Measurements from ENCODE around the gene CYP46A1. TPM values are rescaled to one million over a fixed set of nuclear protein-coding genes. Genes with fewer than 3 reads are reported as not detected.

Gene CYP46A1
- total and polyA plus RNA-seq, 7 experiments from 2014 or later, result 0.02 to 0.34 (median 0.23) TPM; not detected in 1

GRCh38 chr14:99754141-99755067 is 70.3 kb downstream of the CYP46A1 start:
- Mint-ChIP-seq H3K27me3 (peaks cover 21 to 43% (median 35%) of the 10 kb centered on the region in 5 donors), H3K9me3 (no peaks in the 10 kb centered on the region), H3K4me3 (no peak overlapping the region), H3K4me1 (peaks cover 3 to 23% (median 18%) of the 10 kb centered on the region in 7 donors), H3K36me3 (no peaks in the 10 kb centered on the region), H3K27ac (peak overlapping the region in 1 of 9 donors; percentile 9)
- DNase-seq (no peak), ATAC-seq (no peak)
- Histone ChIP-seq H3K27ac (ENCODE audit: low read depth, low read length) (no peak overlapping the region), H3K4me1 (ENCODE audit: control insufficient read depth in 2 of 2, insufficient read depth in 2 of 2, low read length in 2 of 2) (peaks cover 0 to 4% of the 10 kb centered on the region in 2 donors), H3K4me3 (ENCODE audit: low read length) (no peak overlapping the region), H3K9me3 (ENCODE audit: control insufficient read depth in 2 of 3, low read length in 3 of 3) (no peaks in the 10 kb centered on the region), H3K36me3 (ENCODE audit: control insufficient read depth in 2 of 3, insufficient read depth in 3 of 3, low read length in 3 of 3) (no peaks in the 10 kb centered on the region), H3K27me3 (ENCODE audit: control insufficient read depth in 2 of 2, insufficient read depth in 2 of 2, low read length in 2 of 2) (peaks cover 0 to 14% of the 10 kb centered on the region in 2 donors)
- intact Hi-C loops (cut with micrococcal nuclease), result no loop called here
- CTCF ChIA-PET, result no interaction called here
- POLR2A ChIA-PET, result no interaction called here

DNA sequence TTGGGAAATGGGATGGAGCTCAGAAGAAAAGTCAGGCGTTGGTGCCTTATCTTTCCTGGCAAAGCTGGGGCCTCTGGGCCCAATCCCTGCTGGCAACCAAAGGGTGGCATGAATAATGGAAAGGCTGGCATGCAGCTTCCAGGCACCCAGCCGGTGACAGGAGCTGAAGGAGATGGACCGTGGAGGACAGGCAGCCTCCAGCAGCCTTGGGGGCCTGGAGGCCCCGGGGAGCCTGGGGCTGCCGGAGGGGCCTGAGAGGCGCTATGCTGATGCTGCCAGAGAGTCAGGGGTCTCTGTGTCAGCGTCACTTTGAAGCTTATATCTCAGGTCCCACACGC is 70.9 kb downstream of the CYP46A1 start:
- ATAC-seq (no peak), DNase-seq (no peak)
- H3K36me3 ChIP-seq (ENCODE audit: control insufficient read depth in 2 of 3, insufficient read depth in 3 of 3, low read length in 3 of 3), result no peaks in the 10 kb centered on the region
- Mint-ChIP-seq H3K9me3 (no peaks in the 10 kb centered on the region), H3K4me3 (no peak overlapping the region), H3K4me1 (peaks cover 3 to 23% (median 18%) of the 10 kb centered on the region in 7 donors), H3K27me3 (peaks cover 21 to 44% (median 33%) of the 10 kb centered on the region in 5 donors), H3K27ac (no peak overlapping the region), H3K36me3 (no peaks in the 10 kb centered on the region)
- no peaks in the 10 kb centered on the region for H3K9me3 ChIP-seq (ENCODE audit: control insufficient read depth in 2 of 3, low read length in 3 of 3)
- no peak overlapping the region for H3K4me3 ChIP-seq (ENCODE audit: low read length)
- H3K4me1 ChIP-seq (ENCODE audit: control insufficient read depth in 2 of 2, insufficient read depth in 2 of 2, low read length in 2 of 2), result peaks cover 0 to 4% of the 10 kb centered on the region in 2 donors
- CTCF ChIA-PET, result no interaction called here
- intact Hi-C loops (cut with micrococcal nuclease), result no loop called here
- no peak overlapping the region for H3K27ac ChIP-seq (ENCODE audit: low read depth, low read length)
- H3K27me3 ChIP-seq (ENCODE audit: control insufficient read depth in 2 of 2, insufficient read depth in 2 of 2, low read length in 2 of 2), result peaks cover 0 to 14% of the 10 kb centered on the region in 2 donors
- POLR2A ChIA-PET, result no interaction called here

- DNase-seq (no peak), ATAC-seq (no peak)
- Mint-ChIP-seq H3K27ac (no peak overlapping the region), H3K9me3 (no peaks in the 10 kb centered on the region), H3K36me3 (no peaks in the 10 kb centered on the region), H3K27me3 (peaks cover 21 to 50% (median 33%) of the 10 kb centered on the region in 5 donors), H3K4me3 (no peak overlapping the region), H3K4me1 (peaks cover 3 to 23% (median 18%) of the 10 kb centered on the region in 7 donors)
- peaks cover 0 to 4% of the 10 kb centered on the region in 2 donors for H3K4me1 ChIP-seq (ENCODE audit: control insufficient read depth in 2 of 2, insufficient read depth in 2 of 2, low read length in 2 of 2)
- intact Hi-C loops (cut with micrococcal nuclease), result no loop called here
- H3K4me3 ChIP-seq (ENCODE audit: low read length), result no peak overlapping the region
- CTCF ChIA-PET, result no interaction called here
- no peaks in the 10 kb centered on the region for H3K9me3 ChIP-seq (ENCODE audit: control insufficient read depth in 2 of 3, low read length in 3 of 3)
- no peaks in the 10 kb centered on the region for H3K36me3 ChIP-seq (ENCODE audit: control insufficient read depth in 2 of 3, insufficient read depth in 3 of 3, low read length in 3 of 3)
- no peak overlapping the region for H3K27ac ChIP-seq (ENCODE audit: low read depth, low read length)
- POLR2A ChIA-PET, result no interaction called here
- H3K27me3 ChIP-seq (ENCODE audit: control insufficient read depth in 2 of 2, insufficient read depth in 2 of 2, low read length in 2 of 2), result peaks cover 0 to 14% of the 10 kb centered on the region in 2 donors
These were observed 71.8 kb downstream of the CYP46A1 start for GRCh38 chr14:99755629-99756603.

DNA sequence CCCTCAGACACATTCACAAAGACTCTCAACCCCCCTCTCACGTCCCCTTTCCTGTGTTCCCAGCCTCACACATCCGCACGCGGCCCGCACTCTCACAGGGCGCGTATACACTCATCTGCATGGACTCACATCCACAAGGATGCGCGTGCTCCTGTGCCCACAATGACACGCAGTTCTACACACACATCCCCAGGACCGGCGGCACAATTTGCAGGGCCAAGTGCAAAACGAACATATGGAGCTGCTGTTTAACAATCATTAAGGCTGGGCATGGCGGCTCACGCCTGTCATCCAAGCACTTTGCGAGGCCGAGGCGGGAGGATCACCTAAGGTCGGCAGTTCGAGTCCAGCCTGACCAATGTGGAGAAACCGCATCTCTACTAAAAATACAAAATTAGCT is 72.7 kb downstream of the CYP46A1 start:
- no peak overlapping the region for H3K27ac Mint-ChIP-seq
- Histone ChIP-seq H3K27me3 (ENCODE audit: control insufficient read depth in 2 of 2, insufficient read depth in 2 of 2, low read length in 2 of 2) (peaks cover 0 to 14% of the 10 kb centered on the region in 2 donors), H3K27ac (ENCODE audit: low read depth, low read length) (no peak overlapping the region), H3K36me3 (ENCODE audit: control insufficient read depth in 2 of 3, insufficient read depth in 3 of 3, low read length in 3 of 3) (no peaks in the 10 kb centered on the region), H3K4me1 (ENCODE audit: control insufficient read depth in 2 of 2, insufficient read depth in 2 of 2, low read length in 2 of 2) (peaks cover 0 to 4% of the 10 kb centered on the region in 2 donors), H3K9me3 (ENCODE audit: control insufficient read depth in 2 of 3, low read length in 3 of 3) (no peaks in the 10 kb centered on the region), H3K4me3 (ENCODE audit: low read length) (no peak overlapping the region)
- intact Hi-C loops (cut with micrococcal nuclease), result no loop called here
- H3K27me3 Mint-ChIP-seq, result peaks cover 18 to 48% (median 24%) of the 10 kb centered on the region in 5 donors
- H3K4me1 Mint-ChIP-seq, result peaks cover 3 to 17% (median 12%) of the 10 kb centered on the region in 7 donors
- no peak for ATAC-seq
- H3K4me3 Mint-ChIP-seq, result no peak overlapping the region
- CTCF ChIA-PET, result no interaction called here
- no peaks in the 10 kb centered on the region for H3K36me3 Mint-ChIP-seq
- POLR2A ChIA-PET, result no interaction called here
- no peaks in the 10 kb centered on the region for H3K9me3 Mint-ChIP-seq
- no peak for DNase-seq

- intact Hi-C loops (cut with micrococcal nuclease), result no loop called here
- Histone ChIP-seq H3K4me3 (ENCODE audit: low read length) (no peak overlapping the region), H3K9me3 (ENCODE audit: control insufficient read depth in 2 of 3, low read length in 3 of 3) (no peaks in the 10 kb centered on the region), H3K36me3 (ENCODE audit: control insufficient read depth in 2 of 3, insufficient read depth in 3 of 3, low read length in 3 of 3) (no peaks in the 10 kb centered on the region), H3K27ac (ENCODE audit: low read depth, low read length) (no peak overlapping the region), H3K27me3 (ENCODE audit: control insufficient read depth in 2 of 2, insufficient read depth in 2 of 2, low read length in 2 of 2) (peaks cover 0 to 14% of the 10 kb centered on the region in 2 donors), H3K4me1 (ENCODE audit: control insufficient read depth in 2 of 2, insufficient read depth in 2 of 2, low read length in 2 of 2) (peaks cover 0 to 4% of the 10 kb centered on the region in 2 donors)
- H3K36me3 Mint-ChIP-seq, result no peaks in the 10 kb centered on the region
- H3K4me1 Mint-ChIP-seq, result peaks cover 3 to 10% (median 9%) of the 10 kb centered on the region in 7 donors
- peaks cover 14 to 42% (median 19%) of the 10 kb centered on the region in 5 donors for H3K27me3 Mint-ChIP-seq
- no peak overlapping the region for H3K27ac Mint-ChIP-seq
- ChIA-PET CTCF (interaction anchor here (0.6 kb wide), 1 partner anchor 941 kb away, joined by 3 read pairs; no protein-coding TSS in a partner anchor), POLR2A (no interaction called here)
- no peaks in the 10 kb centered on the region for H3K9me3 Mint-ChIP-seq
- ATAC-seq (no peak), DNase-seq (no peak)
- no peak overlapping the region for H3K4me3 Mint-ChIP-seq
These were observed 73.4 kb downstream of the CYP46A1 start for GRCh38 chr14:99757331-99758070.

DNA sequence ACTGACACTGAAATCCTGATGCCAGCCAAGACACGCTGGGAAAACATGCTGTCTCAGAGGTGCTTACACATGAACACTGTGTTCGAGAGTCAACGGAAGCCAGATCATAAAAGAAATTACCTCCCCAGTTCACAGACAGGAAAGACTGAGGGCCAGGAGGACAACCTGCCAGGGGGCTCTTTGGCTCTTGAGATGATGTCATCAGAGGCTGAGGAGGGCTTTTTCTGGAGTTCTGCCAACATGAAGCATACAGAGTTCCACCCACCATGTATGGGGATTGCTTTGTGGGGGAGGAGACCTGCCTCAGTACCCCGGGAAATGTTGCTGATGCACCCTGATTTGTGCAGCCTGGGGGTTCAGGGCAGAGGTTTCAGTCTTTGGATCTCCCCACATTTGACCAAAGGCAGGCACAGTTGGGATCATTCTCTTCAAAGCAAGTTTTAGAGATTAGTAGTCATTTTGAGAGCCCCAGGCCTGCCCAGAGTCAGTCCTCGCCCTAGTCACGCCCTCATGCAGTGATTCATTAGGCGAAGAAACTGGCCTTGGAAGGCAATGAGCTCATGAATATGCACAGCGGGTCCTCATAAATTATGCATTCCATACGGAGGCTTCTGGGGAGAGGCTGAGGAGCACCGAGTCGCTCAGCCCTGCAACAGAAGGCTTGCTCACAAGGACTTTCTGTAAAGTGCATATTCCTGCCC is 74.2 kb downstream of the CYP46A1 start:
- intact Hi-C loops (cut with micrococcal nuclease), result no loop called here
- Mint-ChIP-seq H3K9me3 (peaks cover 0 to 2% (median 0%) of the 10 kb centered on the region in 11 donors), H3K4me3 (no peak overlapping the region), H3K36me3 (no peaks in the 10 kb centered on the region), H3K27ac (no peak overlapping the region), H3K27me3 (peaks cover 11 to 38% (median 18%) of the 10 kb centered on the region in 5 donors), H3K4me1 (peaks cover 3 to 8% (median 5%) of the 10 kb centered on the region in 7 donors)
- ATAC-seq (no peak), DNase-seq (no peak)
- Histone ChIP-seq H3K4me3 (ENCODE audit: low read length) (no peak overlapping the region), H3K4me1 (ENCODE audit: control insufficient read depth in 2 of 2, insufficient read depth in 2 of 2, low read length in 2 of 2) (no peaks in the 10 kb centered on the region), H3K9me3 (ENCODE audit: control insufficient read depth in 2 of 3, low read length in 3 of 3) (no peaks in the 10 kb centered on the region), H3K27ac (ENCODE audit: low read depth, low read length) (no peak overlapping the region), H3K27me3 (ENCODE audit: control insufficient read depth in 2 of 2, insufficient read depth in 2 of 2, low read length in 2 of 2) (peaks cover 0 to 12% of the 10 kb centered on the region in 2 donors), H3K36me3 (ENCODE audit: control insufficient read depth in 2 of 3, insufficient read depth in 3 of 3, low read length in 3 of 3) (no peaks in the 10 kb centered on the region)
- ChIA-PET POLR2A (no interaction called here), CTCF (no interaction called here)

Data from naive thymus-derived CD4-positive, alpha-beta T cell (primary cell).